ENCODE results near the gene TSHZ1.

TSHZ1 gene

DNA sequence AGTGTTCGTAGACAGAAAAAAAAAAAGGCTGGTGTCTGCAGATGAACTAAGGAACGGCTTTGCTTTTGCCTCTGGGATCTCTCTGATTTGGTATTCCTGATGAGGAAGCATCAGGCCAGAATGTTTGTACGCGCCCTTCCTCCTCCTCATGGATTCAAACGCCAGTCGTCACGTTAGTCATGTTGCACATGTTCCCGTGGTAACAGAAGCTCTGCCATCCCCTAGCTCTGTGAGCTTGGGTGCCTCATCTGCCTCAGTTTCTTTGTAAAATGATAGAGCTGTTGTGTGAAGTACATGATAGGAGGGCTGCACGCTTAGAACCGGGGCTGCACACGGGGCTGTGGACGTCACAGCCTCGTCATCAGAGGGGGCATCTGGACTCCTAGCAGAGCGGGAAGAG, 47.0 kb downstream of the TSHZ1 start:
- no peak for DNase-seq (ENCODE audit: low read depth)
- TF ChIP-seq, protein P1, sequence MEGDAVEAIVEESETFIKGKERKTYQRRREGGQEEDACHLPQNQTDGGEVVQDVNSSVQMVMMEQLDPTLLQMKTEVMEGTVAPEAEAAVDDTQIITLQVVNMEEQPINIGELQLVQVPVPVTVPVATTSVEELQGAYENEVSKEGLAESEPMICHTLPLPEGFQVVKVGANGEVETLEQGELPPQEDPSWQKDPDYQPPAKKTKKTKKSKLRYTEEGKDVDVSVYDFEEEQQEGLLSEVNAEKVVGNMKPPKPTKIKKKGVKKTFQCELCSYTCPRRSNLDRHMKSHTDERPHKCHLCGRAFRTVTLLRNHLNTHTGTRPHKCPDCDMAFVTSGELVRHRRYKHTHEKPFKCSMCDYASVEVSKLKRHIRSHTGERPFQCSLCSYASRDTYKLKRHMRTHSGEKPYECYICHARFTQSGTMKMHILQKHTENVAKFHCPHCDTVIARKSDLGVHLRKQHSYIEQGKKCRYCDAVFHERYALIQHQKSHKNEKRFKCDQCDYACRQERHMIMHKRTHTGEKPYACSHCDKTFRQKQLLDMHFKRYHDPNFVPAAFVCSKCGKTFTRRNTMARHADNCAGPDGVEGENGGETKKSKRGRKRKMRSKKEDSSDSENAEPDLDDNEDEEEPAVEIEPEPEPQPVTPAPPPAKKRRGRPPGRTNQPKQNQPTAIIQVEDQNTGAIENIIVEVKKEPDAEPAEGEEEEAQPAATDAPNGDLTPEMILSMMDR (IDR thresholded peaks at IDR 0.05; ENCODE audit: low read depth, low read length), result no peak
- no peak for TF ChIP-seq MYC (IDR thresholded peaks at IDR 0.05; ENCODE audit: low read depth, low read length)
- no peak for TF ChIP-seq POLR2A (IDR thresholded peaks at IDR 0.05; ENCODE audit: extremely low read depth, insufficient read length)
- no peak for TF ChIP-seq MAX (IDR thresholded peaks at IDR 0.05; ENCODE audit: low read depth, low read length)

DNA sequence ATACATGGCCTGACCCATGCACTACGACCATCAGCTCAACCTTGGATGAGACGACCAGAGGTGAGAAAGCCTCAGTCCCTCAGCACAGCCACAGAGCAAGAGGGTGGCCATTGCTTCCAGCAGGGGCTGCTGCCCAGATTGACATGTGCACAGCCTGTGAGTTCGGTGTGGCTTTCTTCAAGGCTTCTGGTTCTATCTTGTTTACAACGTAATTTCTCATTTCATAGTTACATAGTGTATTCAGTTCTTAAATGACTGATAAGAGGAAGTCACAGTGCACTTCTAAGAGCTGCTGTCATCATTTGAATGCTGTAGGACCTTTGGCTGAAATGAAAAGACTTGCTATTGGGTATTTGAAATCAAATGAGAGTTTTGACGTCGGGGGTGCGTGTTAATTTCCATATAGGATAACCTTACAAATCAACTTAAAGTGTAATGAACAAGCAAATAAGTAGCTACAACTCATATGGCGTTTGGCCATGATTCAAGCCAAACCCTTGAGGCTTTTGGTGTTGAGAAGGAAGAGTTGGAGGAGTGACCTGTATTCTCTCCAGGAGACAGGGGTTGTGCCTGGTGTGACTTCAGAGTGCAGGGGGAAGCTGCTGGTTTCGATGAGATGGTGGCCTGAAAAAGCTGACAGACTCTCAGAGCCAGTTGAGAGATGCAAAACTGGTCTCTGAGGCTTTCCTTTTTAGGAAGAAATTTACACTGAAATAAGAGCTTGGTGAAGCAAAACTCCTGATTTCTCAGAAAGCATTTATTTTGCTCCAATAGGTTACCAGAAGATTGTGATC, 51.0 kb downstream of the TSHZ1 start:
- no peak overlapping the region for H3K4me3 ChIP-seq (ENCODE audit: low read depth, low read length)
- DNase-seq (ENCODE audit: low read depth), result no peak

More for the DNA sequence above, 47.0 kb downstream of the TSHZ1 start:
- H3K4me3 ChIP-seq (ENCODE audit: low read depth, low read length), result no peak overlapping the region

DNA sequence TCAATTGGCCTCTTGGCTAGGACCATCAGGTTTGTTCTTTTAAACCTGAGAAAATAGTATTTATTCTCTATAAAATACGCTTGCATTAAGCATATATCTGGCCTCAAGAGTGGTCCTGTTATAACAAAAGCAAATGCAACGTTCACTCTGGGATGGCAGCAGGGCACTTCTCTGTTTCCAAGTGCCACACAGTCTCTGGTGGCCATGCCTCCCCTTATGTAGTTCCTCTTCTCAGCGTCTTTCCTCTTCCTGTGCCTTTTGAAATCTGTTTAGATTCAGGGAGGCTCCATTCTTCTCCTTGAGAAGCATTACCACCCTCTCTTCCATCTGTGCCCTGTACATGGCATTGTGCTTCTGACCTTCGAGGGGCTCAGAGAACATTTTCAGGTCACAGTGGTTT, 51.9 kb downstream of the TSHZ1 start:
- H3K4me3 ChIP-seq (ENCODE audit: low read depth, low read length), result no peak overlapping the region
- peak; percentile 47 for DNase-seq (ENCODE audit: low read depth)
- TF ChIP-seq POLR2A (IDR thresholded peaks at IDR 0.05; ENCODE audit: extremely low read depth, insufficient read length), result no peak
- no peak for TF ChIP-seq MYC (IDR thresholded peaks at IDR 0.05; ENCODE audit: low read depth, low read length)
- TF ChIP-seq, protein P1 (IDR thresholded peaks at IDR 0.05; ENCODE audit: low read depth, low read length), result no peak
- TF ChIP-seq MAX (IDR thresholded peaks at IDR 0.05; ENCODE audit: low read depth, low read length), result no peak

More for the DNA sequence above, 51.0 kb downstream of the TSHZ1 start:
- no peak for TF ChIP-seq MAX (IDR thresholded peaks at IDR 0.05; ENCODE audit: low read depth, low read length)
- TF ChIP-seq, protein P1 (IDR thresholded peaks at IDR 0.05; ENCODE audit: low read depth, low read length), result no peak
- no peak for TF ChIP-seq MYC (IDR thresholded peaks at IDR 0.05; ENCODE audit: low read depth, low read length)
- TF ChIP-seq POLR2A (IDR thresholded peaks at IDR 0.05; ENCODE audit: extremely low read depth, insufficient read length), result no peak

DNA sequence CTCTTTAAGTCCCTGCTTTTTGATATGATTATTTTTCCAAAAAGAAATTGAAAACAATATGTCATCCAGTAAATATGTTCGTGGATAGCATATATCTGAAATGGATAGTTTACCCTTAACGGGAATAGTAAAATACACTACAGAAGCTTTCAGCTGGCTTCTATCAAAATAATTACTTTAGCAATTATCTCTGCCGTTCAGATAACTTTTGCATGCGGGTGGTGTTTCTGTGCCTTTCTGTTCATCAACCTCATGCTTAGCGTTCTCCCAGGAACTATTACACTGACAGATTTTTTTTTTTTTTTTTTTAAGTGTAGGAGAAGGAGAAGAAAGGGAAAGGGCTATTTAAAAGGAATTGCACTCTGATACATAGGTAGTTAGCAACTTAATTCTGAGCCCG, 53.6 kb downstream of the TSHZ1 start:
- no peak overlapping the region for H3K4me3 ChIP-seq (ENCODE audit: low read depth, low read length)
- no peak for DNase-seq (ENCODE audit: low read depth)
- TF ChIP-seq MAX (IDR thresholded peaks at IDR 0.05; ENCODE audit: low read depth, low read length) (no peak), POLR2A (IDR thresholded peaks at IDR 0.05; ENCODE audit: extremely low read depth, insufficient read length) (no peak), MYC (IDR thresholded peaks at IDR 0.05; ENCODE audit: low read depth, low read length) (no peak)
- TF ChIP-seq, protein P1 (IDR thresholded peaks at IDR 0.05; ENCODE audit: low read depth, low read length), result no peak

DNA sequence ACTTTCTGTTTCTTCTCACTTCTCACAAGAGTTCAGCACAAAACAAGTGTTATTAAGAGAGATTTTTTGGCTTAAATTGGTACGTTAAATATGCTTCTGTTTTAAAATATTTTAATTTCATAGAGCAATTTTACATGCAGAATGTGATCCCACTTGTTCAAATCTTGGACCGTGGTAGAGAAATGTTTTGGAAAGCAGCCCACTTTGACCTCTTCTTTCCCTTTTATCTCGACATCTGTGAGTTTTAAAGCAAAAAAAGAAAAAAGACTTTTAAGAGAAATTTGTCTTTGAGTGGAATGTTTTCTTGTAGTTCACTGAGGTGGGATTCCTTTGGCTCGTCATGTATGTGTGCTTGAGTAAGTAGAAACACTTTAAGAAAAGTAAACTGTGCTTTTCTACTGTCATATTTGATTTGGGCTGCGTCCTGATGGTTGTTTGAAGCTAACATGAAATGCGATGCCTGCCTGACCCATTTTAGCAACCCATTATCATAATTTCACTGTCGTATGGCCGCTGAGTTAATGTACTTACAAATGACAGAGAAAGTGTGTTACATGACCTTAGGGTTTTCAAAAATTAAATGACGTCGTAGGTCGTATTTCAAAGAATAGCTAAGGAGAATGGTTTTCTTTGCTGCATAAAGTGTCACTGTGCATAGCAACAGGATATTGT, 54.5 kb downstream of the TSHZ1 start:
- TF ChIP-seq POLR2A (IDR thresholded peaks at IDR 0.05; ENCODE audit: extremely low read depth, insufficient read length), result no peak
- TF ChIP-seq MYC (IDR thresholded peaks at IDR 0.05; ENCODE audit: low read depth, low read length), result no peak
- no peak for TF ChIP-seq MAX (IDR thresholded peaks at IDR 0.05; ENCODE audit: low read depth, low read length)
- TF ChIP-seq, protein P1 (IDR thresholded peaks at IDR 0.05; ENCODE audit: low read depth, low read length), result no peak
- no peak overlapping the region for H3K4me3 ChIP-seq (ENCODE audit: low read depth, low read length)
- no peak for DNase-seq (ENCODE audit: low read depth)
